Astrocyte of the hippocampus (primary cell): ENCODE results near the gene SPSB3.

Experiments
- DNase-seq: peaks from one replicate; pipeline ENCODE4 v3.0.0; 2011; ENCODE audit warnings: low read depth, low spot score

The SPSB3 gene

GRCh38 chr16:1782408-1783264 lies at the start of gene SPSB3, which contains the start of gene NUBP2:
Gene SPSB3 (minus strand): TSS chr16:1782571. CDS start chr16:1781483, 1,088 bp downstream.
Gene NUBP2 (plus strand): TSS chr16:1782960. CDS start chr16:1783021, 61 bp downstream.
- DNase-seq: peak; percentile 100

DNA sequence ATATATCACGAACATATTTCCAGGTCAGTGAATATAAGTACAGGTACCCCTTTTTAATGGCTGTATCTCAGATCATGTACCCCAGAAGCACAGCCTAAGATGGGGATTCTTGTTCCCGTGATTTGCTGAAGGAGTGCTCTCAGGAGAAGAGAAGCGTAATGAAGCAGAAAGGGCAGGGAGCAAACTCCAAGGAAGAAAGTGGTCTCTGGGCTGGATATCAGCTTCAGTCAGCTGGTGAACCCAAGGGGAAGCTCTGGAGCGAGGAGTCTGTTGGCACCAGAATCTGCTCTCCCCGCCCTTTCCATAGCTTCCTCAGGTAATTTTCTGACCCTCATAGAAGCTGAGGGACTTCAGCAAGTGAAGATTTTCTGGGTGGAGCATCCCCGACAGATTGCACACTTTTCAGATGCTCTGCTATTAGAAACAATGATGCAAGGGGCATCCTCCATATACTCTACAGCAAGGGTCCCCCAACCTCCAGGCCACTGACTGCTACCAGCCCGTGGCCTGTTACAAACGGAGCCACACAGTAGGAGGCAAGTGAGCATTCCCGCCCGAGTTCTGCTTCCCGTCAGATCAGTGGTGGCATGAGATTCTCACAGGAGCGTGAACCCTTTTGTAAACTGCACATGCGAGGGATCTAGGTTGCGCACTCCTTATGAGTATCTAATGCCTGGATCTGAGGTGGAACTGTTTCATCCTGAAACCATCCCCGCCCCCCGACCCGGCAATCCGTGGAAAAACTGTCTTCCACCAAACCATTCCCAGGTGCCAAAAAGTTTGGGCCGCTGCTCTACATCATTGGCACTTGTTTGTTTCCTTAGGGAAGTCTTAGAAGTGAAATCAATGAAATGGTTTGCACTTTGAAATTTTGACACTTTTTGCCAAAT lies 49.1 kb upstream of the SPSB3 start:
- DNase-seq: no peak

DNA sequence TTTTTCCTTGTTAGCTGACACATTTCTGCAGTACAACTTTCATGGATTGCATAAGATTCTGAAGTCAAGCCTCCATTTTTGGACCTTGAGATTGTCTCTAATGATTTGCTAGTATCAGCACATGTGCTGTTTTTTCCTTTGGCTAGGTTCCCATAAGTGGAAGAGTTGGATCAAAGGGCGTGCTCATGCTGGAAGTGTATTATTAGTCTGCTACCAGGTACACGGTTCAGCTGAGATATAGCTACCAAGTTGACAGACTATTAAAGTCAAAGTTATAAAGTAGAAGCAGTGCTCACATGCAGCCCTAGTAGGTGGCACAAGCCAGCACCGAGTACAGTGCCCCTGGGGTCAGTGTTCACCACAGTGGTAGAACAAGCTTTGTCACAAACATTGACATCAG lies 47.8 kb upstream of the SPSB3 start:
- no peak for DNase-seq

DNA sequence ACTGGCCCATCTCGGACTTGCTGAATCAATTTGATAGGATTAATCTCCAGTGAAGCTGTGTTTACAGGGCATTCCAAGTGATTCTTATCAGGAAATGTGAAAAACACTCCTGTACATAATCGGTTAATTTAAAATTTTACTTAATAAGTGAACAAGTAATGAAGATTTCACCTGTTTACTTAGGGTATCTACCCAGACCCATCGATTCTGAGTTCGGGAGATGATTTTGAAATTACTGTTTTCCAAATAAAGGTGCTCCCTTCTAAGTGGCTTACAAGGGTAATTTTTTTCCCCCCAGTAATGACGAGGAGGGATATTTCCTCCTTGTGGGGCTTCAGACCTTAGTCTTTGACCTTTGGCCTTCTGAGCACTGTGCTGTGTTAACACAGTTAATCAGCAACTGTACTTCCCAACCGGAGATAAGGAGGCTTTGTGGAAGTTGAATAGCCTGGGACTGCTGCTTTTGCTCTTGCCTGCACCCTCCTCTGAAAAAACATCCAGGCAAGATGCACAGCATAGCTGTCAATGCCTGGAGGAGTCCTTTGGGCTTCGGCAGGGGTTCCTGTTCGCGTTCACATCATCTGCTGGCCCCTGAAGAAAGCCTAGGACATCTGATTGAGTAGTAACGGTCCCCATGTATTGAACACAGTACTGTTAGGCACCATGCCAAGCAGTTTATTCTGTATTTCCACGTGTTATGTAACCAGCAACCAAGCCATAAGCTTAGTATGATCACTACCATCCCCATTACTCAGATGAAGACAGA lies 46.5 kb upstream of the SPSB3 start:
- no peak for DNase-seq

- DNase-seq: peak; percentile 99
These were observed 44.6 kb upstream of the SPSB3 start, which contains the start of the genes FAHD1 and HAGH for GRCh38 chr16:1826691-1827573. Gene FAHD1 (plus strand): TSS chr16:1827206. CDS start chr16:1827239, 33 bp downstream. Gene HAGH (minus strand): TSS chr16:1826825. CDS start chr16:1826787, 38 bp downstream.

DNA sequence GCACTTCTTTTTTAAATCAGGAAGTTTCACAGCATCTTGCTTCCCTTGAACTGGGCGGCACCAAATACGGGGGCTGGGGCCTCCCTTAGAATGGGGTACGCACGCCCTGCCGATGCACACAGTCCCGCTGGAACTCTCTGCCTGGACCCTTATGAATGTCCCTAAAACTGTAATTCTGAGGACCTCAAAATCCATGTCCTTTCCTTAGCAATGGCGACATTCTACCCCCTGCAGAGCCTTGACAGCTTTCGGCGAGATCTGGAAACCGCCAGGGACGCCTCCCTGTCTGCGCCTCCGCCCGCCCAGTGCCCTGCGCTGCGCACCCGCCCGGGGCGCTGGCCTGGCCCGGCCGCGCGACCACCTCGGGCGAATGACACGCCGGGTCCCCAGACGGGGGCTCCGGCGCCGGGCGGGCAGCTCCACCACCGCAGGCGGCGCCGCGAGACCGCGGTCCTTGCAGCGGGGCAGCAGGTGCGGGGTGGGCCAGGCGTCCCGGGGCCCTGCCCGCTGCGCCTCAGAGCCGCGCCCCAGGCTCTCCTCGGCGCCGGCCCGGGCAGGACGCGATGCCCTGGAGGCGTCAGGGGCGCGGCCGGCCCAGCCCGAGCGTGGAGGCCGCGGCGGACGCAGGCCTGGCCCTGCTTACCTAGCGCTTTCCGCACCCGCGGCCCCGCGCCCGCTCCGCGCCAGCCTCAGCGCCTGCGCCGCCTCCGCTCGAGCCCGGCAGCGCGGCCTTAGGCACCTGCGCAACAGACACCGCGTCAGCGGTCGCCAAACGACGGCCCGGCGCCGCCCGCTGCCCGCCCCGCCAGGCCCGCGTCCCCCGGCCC lies 43.7 kb upstream of the SPSB3 start:
- no peak for DNase-seq

- DNase-seq: no peak
These were observed 43.1 kb upstream of the SPSB3 start for GRCh38 chr16:1825381-1825863.

- DNase-seq: peak; percentile 68
These were observed 41.5 kb upstream of the SPSB3 start for GRCh38 chr16:1823821-1824220.

- DNase-seq: no peak
These were observed 40.4 kb upstream of the SPSB3 start for GRCh38 chr16:1822801-1823200.

GRCh38 chr16:1821861-1822611 lies 39.7 kb upstream of the SPSB3 start:
- DNase-seq: no peak

DNA sequence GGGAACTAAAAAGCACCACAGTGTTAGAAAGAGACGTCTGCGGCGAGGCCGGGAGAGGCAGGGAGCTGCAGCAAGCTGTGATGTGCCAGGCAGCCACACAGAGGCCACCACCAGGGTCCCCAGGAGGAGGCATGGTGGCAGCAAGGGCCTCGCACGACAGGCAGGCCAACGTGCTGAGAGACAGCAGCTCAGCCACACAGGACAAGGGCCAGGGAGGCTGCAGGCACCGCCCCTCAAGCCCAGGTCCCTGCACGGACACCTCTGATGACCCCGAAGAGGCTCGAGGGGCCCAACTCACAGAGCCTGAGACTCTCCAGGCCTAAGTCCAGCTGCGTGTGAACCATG lies 38.5 kb upstream of the SPSB3 start:
- DNase-seq: no peak

DNA sequence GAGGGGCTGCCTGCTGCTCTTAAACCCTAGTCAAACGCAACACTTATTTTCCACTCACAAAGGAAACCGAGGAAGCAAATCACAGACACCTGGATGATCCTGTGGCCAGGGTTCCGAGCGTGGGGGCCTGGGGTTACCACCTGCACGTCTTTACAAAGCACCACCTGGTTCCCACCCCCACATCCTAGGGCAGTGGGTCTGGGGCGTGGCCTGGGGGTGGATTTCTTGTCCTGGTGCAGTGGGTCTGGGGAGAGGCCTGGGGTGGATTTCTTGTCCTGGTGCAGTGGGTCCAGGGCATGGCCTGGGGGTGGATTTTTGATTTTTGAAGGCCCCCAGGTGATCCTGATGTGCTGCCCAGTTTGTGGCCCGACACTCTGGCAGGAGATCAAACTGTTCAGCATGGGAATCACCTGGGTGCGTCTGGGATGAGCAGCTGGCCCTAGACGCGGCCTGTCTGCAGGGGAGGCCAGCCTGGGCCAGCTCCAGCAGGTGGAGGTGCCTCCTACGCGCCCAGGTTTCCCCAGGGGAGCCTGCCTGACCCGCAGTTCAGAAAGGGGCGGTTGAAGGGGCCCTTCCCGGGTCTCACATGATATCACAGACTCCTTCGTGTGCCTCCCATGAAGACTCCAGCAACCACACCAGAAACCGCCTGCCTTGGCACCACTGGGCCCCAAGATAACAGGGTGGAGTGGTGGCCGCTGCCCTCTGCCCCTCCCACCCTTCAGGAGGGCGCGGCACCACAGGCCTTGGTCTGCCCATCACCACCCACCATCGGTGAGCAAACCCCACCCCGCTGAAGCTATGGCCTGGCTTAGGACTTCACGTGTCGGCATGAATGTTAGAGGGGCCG lies 38.0 kb upstream of the SPSB3 start:
- no peak for DNase-seq

- DNase-seq: no peak
These were observed 37.2 kb upstream of the SPSB3 start for GRCh38 chr16:1819611-1820010.

- DNase-seq: no peak
These were observed 36.6 kb upstream of the SPSB3 start for GRCh38 chr16:1818873-1819525.

GRCh38 chr16:1818204-1818872 lies 36.0 kb upstream of the SPSB3 start:
- DNase-seq: no peak

GRCh38 chr16:1817716-1818115 lies 35.3 kb upstream of the SPSB3 start:
- no peak for DNase-seq

DNA sequence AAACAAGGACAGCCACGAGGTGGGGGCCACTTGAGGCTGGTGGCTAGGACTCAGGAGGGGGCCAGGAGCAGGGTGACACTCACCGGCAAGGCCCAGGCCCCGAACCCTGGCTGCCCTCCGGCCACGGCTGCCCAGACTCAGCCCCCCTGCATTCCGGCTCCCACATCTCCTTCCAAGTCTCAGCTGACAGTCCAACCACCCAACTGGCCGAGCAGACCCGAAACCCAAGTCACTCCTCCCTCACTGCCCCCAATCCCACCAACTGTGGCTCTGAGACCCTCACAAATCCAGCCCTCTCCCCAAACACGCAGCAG lies 34.9 kb upstream of the SPSB3 start:
- no peak for DNase-seq
